Activated T-helper 1 cell treated with anti-CD3 and anti-CD28 coated beads, Interleukin-12 subunit alpha, Interleukin-12 subunit beta, Interleukin-2, Interleukin-4 antibody, amounts not matched to agents 30 ng/mL and 10 ng/mL and 1 ng/mL, durations not matched to agents 14 hours and 24 hours and 36 hours (primary cell): ENCODE measurements around the gene ACOT9. TPM values are rescaled to one million over a fixed set of nuclear protein-coding genes. Genes with fewer than 3 reads are reported as not detected.
A peak's percentile ranks its signal among the peaks of the same experiment; 100 is the strongest.
"Not testable (repeated sequence)": the region's sequence is repeated elsewhere in the genome, so short reads cannot be mapped to it uniquely, and the experiment has no call there.

Experiments used
- DNase-seq: peaks from one replicate; pipeline ENCODE4 v3.0.0; 2021; ENCODE audit warnings: low spot score
- H3K27ac Mint-ChIP-seq: one replicate; pipeline ENCODE4 v1.8.0; 2021; ENCODE audit warnings: mild to moderate bottlenecking, mixed read lengths
- H3K27me3 Mint-ChIP-seq: one replicate; pipeline ENCODE4 v1.8.0; 2022; ENCODE audit warnings: mild to moderate bottlenecking, moderate library complexity, mixed read lengths; ENCODE audit not compliant: insufficient read depth
- H3K36me3 Mint-ChIP-seq: one replicate; pipeline ENCODE4 v1.8.0; 2021; ENCODE audit warnings: low read depth, mixed read lengths
- H3K4me1 Mint-ChIP-seq: one replicate; pipeline ENCODE4 v1.8.0; 2021; ENCODE audit warnings: low read depth, mixed read lengths
- H3K4me3 Mint-ChIP-seq: one replicate; pipeline ENCODE4 v1.8.0; 2021; ENCODE audit warnings: mild to moderate bottlenecking, moderate library complexity, mixed read lengths
- H3K9me3 Mint-ChIP-seq: one replicate; pipeline ENCODE4 v1.8.0; 2021; ENCODE audit warnings: mixed read lengths
- intact Hi-C: fragments of 100-400 bp; cut with micrococcal nuclease; formaldehyde crosslinking; loops from one replicate; pipeline ENCODE4 v1.15.1; 2024
- total RNA-seq: library from RNA; stranded (reverse); gene quantifications from 2 replicates; pipeline ENCODE4 v1.2.3, GENCODE V29; 2022

The ACOT9 gene
- total RNA-seq, 1 donor from 2014 or later: 58.3 TPM

GRCh38 chrX:23752740-23753415 is 9.8 kb upstream of the ACOT9 start:
- Mint-ChIP-seq H3K27ac (no peak overlapping the region), H3K4me1 (peaks cover 5% of the 10 kb centered on the region), H3K27me3 (no peaks in the 10 kb centered on the region), H3K4me3 (no peak overlapping the region), H3K9me3 (no peaks in the 10 kb centered on the region), H3K36me3 (no peaks in the 10 kb centered on the region)
- no peak for DNase-seq
- intact Hi-C loops: no loop called here

DNA sequence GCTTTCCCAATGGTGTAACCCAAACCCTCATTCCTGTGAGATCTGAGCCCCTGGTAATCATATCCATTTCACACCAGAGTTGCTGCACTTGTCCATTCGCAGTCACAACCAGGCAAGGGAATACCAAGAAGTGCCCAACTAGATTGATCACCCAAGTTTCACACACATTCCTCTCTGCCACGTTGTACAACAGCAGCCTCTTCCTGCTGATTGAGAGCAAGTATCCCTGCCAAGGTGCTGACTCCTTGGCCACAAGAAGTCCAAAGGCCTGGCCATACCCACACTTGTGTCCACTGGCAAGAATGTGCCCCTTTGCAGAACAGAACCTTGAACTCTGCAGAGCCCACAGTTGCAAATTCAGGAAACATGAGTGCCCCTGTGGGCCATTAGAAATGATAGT is 6.5 kb upstream of the ACOT9 start:
- no peak overlapping the region for H3K27ac Mint-ChIP-seq
- peaks cover 12% of the 10 kb centered on the region for H3K4me1 Mint-ChIP-seq
- H3K9me3 Mint-ChIP-seq: no peaks in the 10 kb centered on the region
- no peak for DNase-seq
- no peaks in the 10 kb centered on the region for H3K36me3 Mint-ChIP-seq
- no peaks in the 10 kb centered on the region for H3K27me3 Mint-ChIP-seq
- intact Hi-C loops: no loop called here
- no peak overlapping the region for H3K4me3 Mint-ChIP-seq

DNA sequence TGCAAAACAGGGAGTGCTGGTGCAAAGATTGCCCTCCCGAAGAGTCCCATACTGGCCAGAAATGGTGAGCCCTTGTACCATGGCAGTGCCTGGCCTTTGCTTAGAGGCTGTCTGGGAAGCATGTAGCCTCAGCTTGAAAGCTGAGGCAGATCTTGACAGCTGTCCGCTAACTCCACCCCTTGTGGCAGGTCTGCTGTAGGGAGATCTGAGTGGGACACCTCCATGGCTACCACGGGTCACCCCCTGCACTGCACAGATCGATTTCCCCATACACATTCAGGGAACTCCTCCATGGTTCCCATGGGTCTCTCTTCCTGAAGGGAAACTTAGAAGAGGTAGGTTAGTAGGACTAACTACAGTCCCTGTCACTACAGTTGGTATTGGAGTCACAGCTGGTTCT is 6.1 kb upstream of the ACOT9 start:
- intact Hi-C loops: no loop called here
- H3K27me3 Mint-ChIP-seq: no peaks in the 10 kb centered on the region
- no peaks in the 10 kb centered on the region for H3K9me3 Mint-ChIP-seq
- no peak overlapping the region for H3K27ac Mint-ChIP-seq
- no peaks in the 10 kb centered on the region for H3K36me3 Mint-ChIP-seq
- H3K4me1 Mint-ChIP-seq: peaks cover 14% of the 10 kb centered on the region
- H3K4me3 Mint-ChIP-seq: no peak overlapping the region
- DNase-seq: no peak

DNA sequence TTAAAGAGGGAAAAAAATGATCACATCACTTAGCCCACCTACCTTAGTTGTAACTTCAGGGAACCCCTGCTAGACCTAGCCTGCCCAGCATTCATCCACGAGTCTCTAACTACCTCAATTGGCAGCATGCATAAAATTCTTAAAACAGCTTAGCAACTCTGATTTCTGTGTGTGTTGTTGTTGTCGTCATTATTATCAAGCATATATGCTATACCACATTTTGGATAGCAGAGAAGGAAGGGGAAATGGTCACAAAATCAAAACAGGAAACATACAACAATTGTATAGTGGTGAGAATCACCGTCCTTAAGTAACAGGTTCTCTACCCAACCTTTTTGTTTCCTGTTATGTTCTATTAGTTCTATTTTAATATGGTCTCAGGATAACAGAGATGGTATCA is 2.7 kb upstream of the ACOT9 start:
- Mint-ChIP-seq H3K27ac (peak overlapping the region; percentile 40), H3K36me3 (no peaks in the 10 kb centered on the region), H3K4me1 (peaks cover 24% of the 10 kb centered on the region), H3K4me3 (no peak overlapping the region), H3K27me3 (no peaks in the 10 kb centered on the region), H3K9me3 (no peaks in the 10 kb centered on the region)
- DNase-seq: no peak
- intact Hi-C loops: no loop called here

DNA sequence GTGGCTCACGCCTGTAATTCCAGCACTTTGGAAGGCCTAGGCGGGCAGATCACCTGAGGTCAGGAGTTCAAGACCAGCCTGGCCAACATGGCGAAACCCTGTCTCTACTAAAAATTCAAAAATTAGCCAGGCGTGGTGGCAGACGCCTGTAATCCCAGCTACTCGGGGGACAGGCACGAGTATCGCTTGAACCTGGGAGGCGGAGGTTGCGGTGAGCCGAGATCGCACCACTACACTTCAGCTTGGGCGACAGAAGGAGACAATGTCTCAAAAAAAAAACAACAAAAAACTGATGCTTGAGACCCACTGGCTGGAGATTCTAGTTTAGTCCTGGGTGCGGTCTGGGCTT is 521 bp upstream of the ACOT9 start:
- H3K36me3 Mint-ChIP-seq, DNase-seq, H3K9me3 Mint-ChIP-seq, H3K27me3 Mint-ChIP-seq: not testable (repeated sequence)
- Mint-ChIP-seq H3K27ac (peak overlapping the region; percentile 79), H3K4me3 (peak overlapping the region; percentile 93), H3K4me1 (peaks cover 29% of the 10 kb centered on the region)
- intact Hi-C loops: loop anchor here (1.0 to 5.0 kb wide), 6 partner anchors 11 to 311 kb away; partner anchors contain the start of genes APOO and EIF2S3

- Mint-ChIP-seq H3K9me3 (no peaks in the 10 kb centered on the region), H3K4me1 (peaks cover 31% of the 10 kb centered on the region), H3K27ac (peak overlapping the region; percentile 92), H3K27me3 (no peaks in the 10 kb centered on the region), H3K36me3 (peaks cover 1% of the 10 kb centered on the region), H3K4me3 (peak overlapping the region; percentile 93)
- intact Hi-C loops: loop anchor here (2.0 to 5.0 kb wide), 3 partner anchors 210 to 313 kb away; partner anchors contain the start of gene EIF2S3
- no peak for DNase-seq
Observed at GRCh38 chrX:23742174-23742696, 841 bp downstream of the ACOT9 start.

DNA sequence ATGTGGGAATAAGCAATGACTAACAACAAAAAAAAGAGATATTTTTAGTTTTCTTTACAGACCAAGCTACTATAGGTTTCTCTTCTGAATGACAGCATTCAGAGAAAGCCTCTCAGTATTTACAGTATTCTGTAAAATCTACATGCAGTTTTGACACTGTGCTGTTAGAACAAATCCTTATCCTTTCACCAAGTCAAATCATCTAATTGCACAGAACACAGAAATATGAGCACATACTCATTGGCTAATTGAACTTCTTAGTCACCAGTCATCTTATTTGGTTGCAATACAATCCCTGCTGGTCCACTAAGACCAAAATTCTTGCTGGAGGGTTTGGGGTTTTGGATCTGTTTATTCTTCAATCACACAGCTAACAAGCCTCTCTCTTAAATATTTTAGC is 5.7 kb downstream of the ACOT9 start:
- intact Hi-C loops: loop anchor here (10.0 kb wide), 1 partner anchor 417 kb away; no protein-coding TSS in a partner anchor
- H3K4me1 Mint-ChIP-seq: peaks cover 34% of the 10 kb centered on the region
- no peaks in the 10 kb centered on the region for H3K27me3 Mint-ChIP-seq
- peaks cover 5% of the 10 kb centered on the region for H3K36me3 Mint-ChIP-seq
- DNase-seq: no peak
- H3K9me3 Mint-ChIP-seq: no peaks in the 10 kb centered on the region
- H3K27ac Mint-ChIP-seq: no peak overlapping the region
- H3K4me3 Mint-ChIP-seq: no peak overlapping the region

DNA sequence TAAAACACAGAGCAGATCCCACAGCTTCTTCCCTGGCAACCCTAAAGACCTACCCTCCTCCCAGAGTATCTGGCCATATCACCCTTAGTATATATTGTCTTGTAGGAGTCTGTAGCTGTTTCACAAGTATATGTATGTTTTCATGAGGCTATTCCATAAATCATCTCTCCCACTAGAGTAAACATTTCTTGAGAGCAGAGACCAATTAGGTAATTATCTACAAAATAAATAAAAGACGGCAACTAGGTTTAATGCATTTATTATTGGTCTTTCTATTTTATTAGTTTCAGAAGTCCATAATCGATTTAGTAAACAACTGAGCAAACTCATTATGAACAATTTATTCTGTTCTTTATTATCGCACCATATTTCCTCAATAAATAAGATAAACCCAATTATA is 7.0 kb downstream of the ACOT9 start:
- H3K4me1 Mint-ChIP-seq: peaks cover 34% of the 10 kb centered on the region
- H3K36me3 Mint-ChIP-seq: peaks cover 13% of the 10 kb centered on the region
- H3K9me3 Mint-ChIP-seq: no peaks in the 10 kb centered on the region
- H3K4me3 Mint-ChIP-seq: no peak overlapping the region
- intact Hi-C loops: loop anchor here (10.0 kb wide), 1 partner anchor 419 kb away; no protein-coding TSS in a partner anchor
- DNase-seq: no peak
- H3K27ac Mint-ChIP-seq: peak overlapping the region; percentile 55
- no peaks in the 10 kb centered on the region for H3K27me3 Mint-ChIP-seq

DNA sequence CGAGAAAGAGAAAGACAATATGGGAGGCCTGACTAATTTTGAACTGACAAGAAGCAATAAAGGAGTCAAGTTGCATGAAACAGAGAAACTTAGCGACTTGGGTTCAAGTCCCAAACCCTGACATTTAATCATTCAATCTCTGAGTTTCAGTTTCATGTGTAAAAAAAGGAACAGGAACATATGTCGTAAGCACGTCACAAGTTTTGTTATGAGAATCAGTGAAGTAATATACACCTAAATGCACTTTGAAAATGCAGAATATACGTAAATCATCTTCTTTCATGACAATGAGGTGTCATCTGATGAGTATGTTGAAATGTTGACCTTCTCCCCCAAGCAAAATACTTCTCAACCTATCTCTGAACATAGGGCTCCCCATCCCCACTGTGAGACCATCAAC is 10.4 kb downstream of the ACOT9 start:
- intact Hi-C loops: loop anchor here (1.0 to 10.0 kb wide), 8 partner anchors 11 to 422 kb away; partner anchors contain the start of genes ACOT9, APOO and EIF2S3
- H3K4me1 Mint-ChIP-seq: peaks cover 29% of the 10 kb centered on the region

GRCh38 chrX:23731951-23732350 is 11.1 kb downstream of the ACOT9 start:
- Mint-ChIP-seq H3K9me3 (no peaks in the 10 kb centered on the region), H3K4me3 (no peak overlapping the region), H3K4me1 (peaks cover 25% of the 10 kb centered on the region), H3K36me3 (peaks cover 27% of the 10 kb centered on the region), H3K27ac (peak overlapping the region; percentile 68), H3K27me3 (no peaks in the 10 kb centered on the region)
- intact Hi-C loops: loop anchor here (1.0 to 10.0 kb wide), 8 partner anchors 11 to 423 kb away; partner anchors contain the start of genes ACOT9, APOO and EIF2S3
- no peak for DNase-seq

More for the DNA sequence above, 10.4 kb downstream of the ACOT9 start:
- no peak for DNase-seq
- peak overlapping the region; percentile 30 for H3K4me3 Mint-ChIP-seq
- H3K9me3 Mint-ChIP-seq: no peaks in the 10 kb centered on the region
- peaks cover 26% of the 10 kb centered on the region for H3K36me3 Mint-ChIP-seq
- H3K27me3 Mint-ChIP-seq: no peaks in the 10 kb centered on the region
- peak overlapping the region; percentile 83 for H3K27ac Mint-ChIP-seq

DNA sequence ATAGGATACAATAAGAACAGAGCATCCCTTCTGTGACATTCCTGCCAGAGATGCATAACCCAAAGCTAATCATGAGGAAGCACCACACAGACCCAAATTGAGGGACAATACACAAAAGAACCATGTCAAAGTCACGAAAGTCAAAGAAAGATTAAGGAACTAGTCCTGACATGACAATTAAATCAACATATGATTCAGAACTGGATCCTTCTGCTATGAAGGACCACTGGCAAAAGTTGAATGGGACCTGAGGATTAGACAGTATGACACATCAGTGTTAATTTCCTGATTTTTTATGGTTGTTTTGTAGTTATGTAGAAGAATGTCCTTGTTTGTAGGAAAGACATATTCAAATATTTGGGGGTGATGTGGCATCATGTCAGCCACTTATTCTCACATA is 13.9 kb downstream of the ACOT9 start:
- H3K36me3 Mint-ChIP-seq: peaks cover 33% of the 10 kb centered on the region
- intact Hi-C loops: no loop called here
- no peak overlapping the region for H3K4me3 Mint-ChIP-seq
- no peak for DNase-seq
- H3K27me3 Mint-ChIP-seq: no peaks in the 10 kb centered on the region
- H3K4me1 Mint-ChIP-seq: peaks cover 19% of the 10 kb centered on the region
- H3K9me3 Mint-ChIP-seq: no peaks in the 10 kb centered on the region
- no peak overlapping the region for H3K27ac Mint-ChIP-seq

- peaks cover 36% of the 10 kb centered on the region for H3K36me3 Mint-ChIP-seq
- H3K27ac Mint-ChIP-seq: no peak overlapping the region
- peaks cover 8% of the 10 kb centered on the region for H3K4me1 Mint-ChIP-seq
- no peak overlapping the region for H3K4me3 Mint-ChIP-seq
- DNase-seq: no peak
- no peaks in the 10 kb centered on the region for H3K27me3 Mint-ChIP-seq
- intact Hi-C loops: no loop called here
- no peaks in the 10 kb centered on the region for H3K9me3 Mint-ChIP-seq
Observed at GRCh38 chrX:23727206-23727605, 15.9 kb downstream of the ACOT9 start.

GRCh38 chrX:23726191-23726590 is 16.9 kb downstream of the ACOT9 start:
- H3K9me3 Mint-ChIP-seq: no peaks in the 10 kb centered on the region
- H3K4me1 Mint-ChIP-seq: no peaks in the 10 kb centered on the region
- H3K27ac Mint-ChIP-seq: no peak overlapping the region
- DNase-seq: no peak
- H3K4me3 Mint-ChIP-seq: no peak overlapping the region
- no peaks in the 10 kb centered on the region for H3K27me3 Mint-ChIP-seq
- H3K36me3 Mint-ChIP-seq: peaks cover 28% of the 10 kb centered on the region
- intact Hi-C loops: no loop called here
